GM12872 (cell line): ENCODE data around the gene PPIL4.

ENCODE experiments used
- CTCF ChIP-seq: IDR thresholded peaks from 3 replicates; pipeline ENCODE4 v1.5.1; 2011; ENCODE audit warnings: low read depth, mild to moderate bottlenecking, low read length, moderate library complexity; ENCODE audit not compliant: insufficient read depth

The PPIL4 gene

DNA sequence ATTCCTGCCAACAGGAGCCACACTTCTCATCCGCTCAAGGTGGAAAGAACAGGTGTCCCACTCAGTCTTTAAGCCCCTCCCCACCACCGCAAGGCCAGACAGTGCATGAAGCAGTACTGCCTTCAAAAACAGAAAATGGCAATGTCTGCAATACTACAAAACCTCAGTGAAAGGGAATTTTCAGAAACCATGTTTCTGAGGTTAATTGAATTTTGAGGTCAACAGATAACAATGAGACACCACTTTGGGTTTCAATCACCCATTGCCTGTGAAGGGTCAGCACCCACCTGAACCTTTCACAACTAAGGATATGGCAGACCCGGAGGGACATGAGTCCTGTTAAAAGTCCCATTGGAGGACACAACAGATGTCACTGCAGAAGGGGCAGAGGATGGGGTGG, 74.0 kb downstream of the PPIL4 start:
- TF ChIP-seq CTCF, result no peak

DNA sequence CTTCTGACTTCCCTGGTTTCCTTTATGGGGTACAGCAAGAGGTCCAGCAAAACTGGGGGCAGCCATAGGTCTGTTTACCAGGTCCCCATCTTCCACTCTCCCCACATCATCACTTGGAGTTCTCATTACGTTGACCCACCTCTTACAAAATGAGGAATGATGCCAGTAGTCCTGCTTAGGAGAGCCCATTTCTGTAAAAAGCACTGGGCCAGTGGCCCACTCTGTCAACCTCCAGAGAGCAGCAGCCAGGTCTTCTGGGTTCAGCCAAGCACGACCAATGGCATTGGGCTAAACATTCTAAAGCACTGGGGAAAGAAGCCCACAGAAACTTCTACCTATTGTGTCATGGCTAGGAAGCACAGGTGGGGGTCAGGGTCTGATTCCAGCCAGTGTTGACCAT, 74.9 kb downstream of the PPIL4 start:
- no peak for TF ChIP-seq CTCF

DNA sequence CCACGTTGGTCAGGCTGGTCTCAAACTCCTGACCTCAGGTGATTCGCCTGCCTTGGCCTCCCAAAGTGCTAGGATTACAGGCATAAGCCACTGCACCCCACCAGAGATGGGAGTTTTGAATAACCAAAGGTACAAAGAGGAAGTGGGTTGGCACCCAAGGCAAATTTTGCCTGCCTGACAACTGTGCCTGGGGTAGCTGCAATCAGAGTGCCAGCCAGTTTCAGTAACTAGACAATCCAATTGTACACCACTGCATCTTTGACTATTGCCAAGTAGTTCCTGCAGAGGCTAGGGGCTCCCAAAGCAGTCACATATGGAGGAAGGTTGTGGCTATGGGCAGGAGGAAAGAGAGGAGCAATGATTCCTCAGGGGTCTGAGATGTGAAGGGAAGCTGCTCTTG, 77.7 kb downstream of the PPIL4 start:
- TF ChIP-seq CTCF, result no peak

- no peak for TF ChIP-seq CTCF
Measured at GRCh38 chr6:149467265-149467664, 78.6 kb downstream of the PPIL4 start.

GRCh38 chr6:149464411-149464810, 81.4 kb downstream of the PPIL4 start:
- TF ChIP-seq CTCF, result no peak

DNA sequence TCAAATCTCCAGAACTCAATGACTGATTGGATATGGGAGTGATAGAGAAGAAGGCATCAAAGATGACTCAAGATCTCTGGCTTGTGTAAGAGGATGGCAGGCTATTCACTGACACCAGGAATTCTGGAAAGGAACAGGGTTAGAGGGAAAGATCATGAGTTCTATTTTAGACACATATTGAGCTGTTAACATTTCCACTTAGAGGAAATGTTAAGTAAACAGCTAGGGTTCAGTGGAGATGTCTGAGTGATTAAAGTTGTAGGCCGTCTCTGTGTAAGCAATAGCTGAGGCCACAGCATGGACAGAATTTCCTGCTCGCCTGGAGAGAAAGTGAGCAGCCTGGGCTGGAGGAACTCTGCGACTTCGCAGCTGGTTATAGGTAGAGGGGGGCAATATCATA, 82.1 kb downstream of the PPIL4 start:
- no peak for TF ChIP-seq CTCF

GRCh38 chr6:149461670-149462069, 84.2 kb downstream of the PPIL4 start:
- no peak for TF ChIP-seq CTCF

GRCh38 chr6:149459761-149460160, 86.1 kb downstream of the PPIL4 start:
- TF ChIP-seq CTCF, result no peak
